Mononuclear cell (primary cell): Measurements from ENCODE around the gene STX2. TPM values are rescaled to one million over a fixed set of nuclear protein-coding genes. Genes with fewer than 3 reads are reported as not detected.
"Not testable (repeated sequence)": the region's sequence is repeated elsewhere in the genome, so short reads cannot be mapped to it uniquely, and the experiment has no call there.

Source experiments
- H3K27me3 ChIP-seq: 2 replicates; pipeline ENCODE4 v1.6.0; 2011; ENCODE audit warnings: low read length, control low read depth; ENCODE audit not compliant: insufficient read depth
- H3K4me1 ChIP-seq: 2 replicates; pipeline ENCODE4 v1.5.1; 2011; ENCODE audit warnings: mild to moderate bottlenecking, low read length, control low read depth; ENCODE audit not compliant: insufficient read depth
- H3K4me3 ChIP-seq: 2 replicates; pipeline ENCODE4 v1.5.1; 2011; ENCODE audit warnings: mild to moderate bottlenecking, low read length, moderate library complexity
- H3K9me3 ChIP-seq: 2 replicates; pipeline ENCODE4 v1.5.1; 2011; ENCODE audit warnings: low read depth, mild to moderate bottlenecking, control low read depth, low read length
- total RNA-seq: library from RNA; depleted of rRNA; stranded (reverse); fragments of >200 nt; gene quantifications from one replicate; pipeline ENCODE4 v1.2.3, GENCODE V29; 2012

Gene STX2
- total RNA-seq = 18.1 TPM

GRCh38 chr12:130838951-130839769, at the start of gene STX2:
Gene STX2 (minus strand): TSS chr12:130839250. CDS start chr12:130839099, 151 bp downstream.
- peaks cover 24% of the 10 kb centered on the region for H3K4me1 ChIP-seq
- no peaks in the 10 kb centered on the region for H3K9me3 ChIP-seq
- H3K27me3 ChIP-seq = no peaks in the 10 kb centered on the region
- H3K4me3 ChIP-seq = peak within 1 kb of the TSS; percentile 39

- not testable (repeated sequence) for H3K27me3 ChIP-seq, H3K4me3 ChIP-seq, H3K4me1 ChIP-seq, H3K9me3 ChIP-seq
Measured at GRCh38 chr12:130887190-130887589, 48.1 kb upstream of the STX2 start.

GRCh38 chr12:130881548-130881947, 42.5 kb upstream of the STX2 start:
- H3K4me1 ChIP-seq = peaks cover 20% of the 10 kb centered on the region
- H3K9me3 ChIP-seq = no peaks in the 10 kb centered on the region
- H3K4me3 ChIP-seq = no peak overlapping the region
- no peaks in the 10 kb centered on the region for H3K27me3 ChIP-seq

GRCh38 chr12:130881046-130881445, 42.0 kb upstream of the STX2 start:
- peaks cover 20% of the 10 kb centered on the region for H3K4me1 ChIP-seq
- no peaks in the 10 kb centered on the region for H3K27me3 ChIP-seq
- no peak overlapping the region for H3K4me3 ChIP-seq
- no peaks in the 10 kb centered on the region for H3K9me3 ChIP-seq

GRCh38 chr12:130880411-130880885, 41.4 kb upstream of the STX2 start:
- Histone ChIP-seq H3K27me3 (no peaks in the 10 kb centered on the region), H3K4me1 (peaks cover 20% of the 10 kb centered on the region), H3K4me3 (no peak overlapping the region), H3K9me3 (no peaks in the 10 kb centered on the region)

GRCh38 chr12:130879781-130880389, 40.8 kb upstream of the STX2 start:
- H3K27me3 ChIP-seq = no peaks in the 10 kb centered on the region
- H3K9me3 ChIP-seq = no peaks in the 10 kb centered on the region
- H3K4me1 ChIP-seq = peaks cover 20% of the 10 kb centered on the region
- no peak overlapping the region for H3K4me3 ChIP-seq

GRCh38 chr12:130879212-130879686, 40.2 kb upstream of the STX2 start:
- no peak overlapping the region for H3K4me3 ChIP-seq
- no peaks in the 10 kb centered on the region for H3K27me3 ChIP-seq
- H3K9me3 ChIP-seq = no peaks in the 10 kb centered on the region
- peaks cover 24% of the 10 kb centered on the region for H3K4me1 ChIP-seq

- Histone ChIP-seq H3K9me3 (no peaks in the 10 kb centered on the region), H3K27me3 (no peaks in the 10 kb centered on the region), H3K4me1 (peaks cover 30% of the 10 kb centered on the region), H3K4me3 (no peak overlapping the region)
Measured at GRCh38 chr12:130878193-130879185, 39.4 kb upstream of the STX2 start.

- no peaks in the 10 kb centered on the region for H3K9me3 ChIP-seq
- peaks cover 40% of the 10 kb centered on the region for H3K4me1 ChIP-seq
- no peaks in the 10 kb centered on the region for H3K27me3 ChIP-seq
- no peak overlapping the region for H3K4me3 ChIP-seq
Measured at GRCh38 chr12:130877333-130877732, 38.3 kb upstream of the STX2 start.

- H3K4me1 ChIP-seq = peaks cover 40% of the 10 kb centered on the region
- no peaks in the 10 kb centered on the region for H3K9me3 ChIP-seq
- H3K4me3 ChIP-seq = no peak overlapping the region
- no peaks in the 10 kb centered on the region for H3K27me3 ChIP-seq
Measured at GRCh38 chr12:130876758-130877157, 37.7 kb upstream of the STX2 start.

GRCh38 chr12:130876297-130876696, 37.2 kb upstream of the STX2 start:
- Histone ChIP-seq H3K4me1 (peaks cover 43% of the 10 kb centered on the region), H3K9me3 (no peaks in the 10 kb centered on the region), H3K4me3 (no peak overlapping the region), H3K27me3 (no peaks in the 10 kb centered on the region)

GRCh38 chr12:130875708-130876107, 36.7 kb upstream of the STX2 start:
- H3K27me3 ChIP-seq, H3K4me3 ChIP-seq, H3K9me3 ChIP-seq: not testable (repeated sequence)
- H3K4me1 ChIP-seq = peaks cover 47% of the 10 kb centered on the region

- no peaks in the 10 kb centered on the region for H3K27me3 ChIP-seq
- H3K9me3 ChIP-seq = no peaks in the 10 kb centered on the region
- no peak overlapping the region for H3K4me3 ChIP-seq
- peaks cover 44% of the 10 kb centered on the region for H3K4me1 ChIP-seq
Measured at GRCh38 chr12:130875193-130875592, 36.1 kb upstream of the STX2 start.

- H3K9me3 ChIP-seq = no peaks in the 10 kb centered on the region
- H3K4me1 ChIP-seq = peaks cover 39% of the 10 kb centered on the region
- H3K4me3 ChIP-seq = no peak overlapping the region
- H3K27me3 ChIP-seq = no peaks in the 10 kb centered on the region
Measured at GRCh38 chr12:130874696-130875095, 35.6 kb upstream of the STX2 start.

- no peak overlapping the region for H3K4me3 ChIP-seq
- H3K27me3 ChIP-seq = no peaks in the 10 kb centered on the region
- peaks cover 36% of the 10 kb centered on the region for H3K4me1 ChIP-seq
- no peaks in the 10 kb centered on the region for H3K9me3 ChIP-seq
Measured at GRCh38 chr12:130873825-130874224, 34.8 kb upstream of the STX2 start.
